ENCODE measurements around the gene RTF2. TPM values are rescaled to one million over a fixed set of nuclear protein-coding genes. Genes with fewer than 3 reads are reported as not detected.
"Not testable (repeated sequence)": the region's sequence is repeated elsewhere in the genome, so short reads cannot be mapped to it uniquely, and the experiment has no call there.

The RTF2 gene
- total and polyA plus RNA-seq, 2 experiments from 2014 or later: 28.2 to 53.7 TPM

GRCh38 chr20:56524444-56524843 lies 56.0 kb downstream of the RTF2 start, which contains the start of gene FAM209A:
TSS of gene FAM209A (plus strand) at chr20:56524744. CDS start at chr20:56524809, 65 bp downstream.
- H3F3A ChIP-seq (replicated peaks; ENCODE audit: low read depth); H3K4me3 ChIP-seq; H3K27me3 Mint-ChIP-seq (ENCODE audit: insufficient read depth, low read depth, poor library complexity); H4K20me1 ChIP-seq (replicated peaks; ENCODE audit: insufficient read depth); H3K4me3 Mint-ChIP-seq; H3K27ac ChIP-seq (ENCODE audit: low read depth); H2AFZ ChIP-seq; H3K27ac Mint-ChIP-seq; H3K9me2 ChIP-seq (ENCODE audit: insufficient read depth); H3K4me1 Mint-ChIP-seq; H3K4me2 ChIP-seq; H3K79me2 ChIP-seq (replicated peaks; ENCODE audit: insufficient read depth); DNase-seq (ENCODE audit: low spot score); H3K4me1 ChIP-seq (ENCODE audit: insufficient read depth); H3K27me3 ChIP-seq (ENCODE audit: insufficient read depth); H3K36me3 ChIP-seq (ENCODE audit: insufficient read depth); ATAC-seq: not testable (repeated sequence)
- peaks cover 36% of the 10 kb centered on the region for H3K9me3 Mint-ChIP-seq
- peaks cover 31% of the 10 kb centered on the region for H3K36me3 Mint-ChIP-seq (ENCODE audit: low read depth)

- H3K36me3 ChIP-seq (ENCODE audit: insufficient read depth): no peaks in the 10 kb centered on the region
- no peaks in the 10 kb centered on the region for H3K9me2 ChIP-seq (ENCODE audit: insufficient read depth)
- no peak overlapping the region for H2AFZ ChIP-seq
- no peaks in the 10 kb centered on the region for H3F3A ChIP-seq (replicated peaks; ENCODE audit: low read depth)
- H3K9me3 Mint-ChIP-seq: peaks cover 8% of the 10 kb centered on the region; the same call in 1 of the 3 replicates
- no peaks in the 10 kb centered on the region for H4K20me1 ChIP-seq (replicated peaks; ENCODE audit: insufficient read depth)
- H3K27me3 ChIP-seq (ENCODE audit: insufficient read depth): no peaks in the 10 kb centered on the region
- no peak overlapping the region for H3K4me2 ChIP-seq
- H3K79me2 ChIP-seq (replicated peaks; ENCODE audit: insufficient read depth): no peaks in the 10 kb centered on the region
- H3K4me1 Mint-ChIP-seq: no peaks in the 10 kb centered on the region
- ATAC-seq: no peak
- H3K27ac ChIP-seq (ENCODE audit: low read depth): no peak overlapping the region
- DNase-seq (ENCODE audit: low spot score): no peak
- H3K4me3 Mint-ChIP-seq: no peak overlapping the region
- H3K36me3 Mint-ChIP-seq (ENCODE audit: low read depth): peaks cover 4% of the 10 kb centered on the region; the same call in 2 of the 3 replicates
- no peak overlapping the region for H3K27ac Mint-ChIP-seq
- peaks cover 1% of the 10 kb centered on the region for H3K27me3 Mint-ChIP-seq (ENCODE audit: insufficient read depth, low read depth, poor library complexity)
- H3K4me1 ChIP-seq (ENCODE audit: insufficient read depth): no peaks in the 10 kb centered on the region
- no peak overlapping the region for H3K4me3 ChIP-seq
- no peak for TF ChIP-seq ZNF331 (CRISPR knock-in tag; IDR thresholded peaks at IDR 0.05; ENCODE audit: low read depth)
- TF ChIP-seq CREB1 (CRISPR knock-in tag; IDR thresholded peaks at IDR 0.05; ENCODE audit: low read depth): no peak
- TF ChIP-seq EZH2 (IDR thresholded peaks at IDR 0.05; ENCODE audit: low read depth, unreplicated experiment): no peak
- no peak for TF ChIP-seq ZNF462 (CRISPR knock-in tag; IDR thresholded peaks at IDR 0.05)
- no peak for TF ChIP-seq EZH2phosphoT487 (IDR thresholded peaks at IDR 0.05; ENCODE audit: unreplicated experiment)
- TF ChIP-seq CTCF (conservative IDR thresholded peaks at IDR 0.05; ENCODE audit: low read depth in 2 of 2): no peak
- no peak for TF ChIP-seq ETS1 (IDR thresholded peaks at IDR 0.05)
- no peak for TF ChIP-seq REST (IDR thresholded peaks at IDR 0.05; ENCODE audit: unreplicated experiment)
- TF ChIP-seq NANOG (IDR thresholded peaks at IDR 0.05; ENCODE audit: borderline replicate concordance): no peak
Observed at GRCh38 chr20:56527521-56527920, 59.1 kb downstream of the RTF2 start.
